Prostate gland (tissue), 2 donors: Measurements from ENCODE around the gene PPIL3. TPM values are rescaled to one million over a fixed set of nuclear protein-coding genes. Genes with fewer than 3 reads are reported as not detected.

Experiments
- DNase-seq: peaks from one replicate; pipeline ENCODE4 v3.0.0-alpha.2; 2019; ENCODE audit warnings: low spot score
- H3K27ac ChIP-seq, 2 donors: fragments of 200-600 bp; sonication (generic); 2 replicates each; pipeline ENCODE4 v1.5.1; 2017 to 2019
- H3K27me3 ChIP-seq: fragments of 200-600 bp; sonication (generic); replicated peaks from 2 replicates; pipeline ENCODE4 v1.5.1; 2019; ENCODE audit not compliant: insufficient read depth
- H3K36me3 ChIP-seq, 2 donors: fragments of 200-600 bp; sonication (generic); 1 replicate in 1 of 2; 2 replicates in 1 of 2; pipeline versions ENCODE4 v1.5.1 to v1.8.1; 2017 to 2019
- H3K4me1 ChIP-seq: fragments of 200-600 bp; sonication (generic); replicated peaks from 2 replicates; pipeline ENCODE4 v1.5.1; 2019
- H3K4me3 ChIP-seq, 2 donors: fragments of 200-600 bp; sonication (generic); 2 replicates each; pipeline ENCODE4 v1.5.1; 2017 to 2019
- H3K9me3 ChIP-seq: fragments of 200-600 bp; sonication (generic); 2 replicates; pipeline ENCODE4 v1.5.1; 2017
- CTCF ChIP-seq, 4 experiments: fragments of 200-600 bp in 2 of 4; fragments of 450-650 bp in 2 of 4; sonication (generic) in 2 of 4; IDR thresholded peaks; 1 replicate in 3 of 4; 2 replicates in 1 of 4; pipeline ENCODE4 v1.5.1; 2016 to 2019; ENCODE audit warnings: antibody characterized with exemption in 4 of 4, mild to moderate bottlenecking in 2 of 4, moderate library complexity in 2 of 4
- POLR2A ChIP-seq: fragments of 450-650 bp; IDR thresholded peaks from one replicate; pipeline ENCODE4 v1.6.1; 2016; ENCODE audit warnings: antibody characterized with exemption, mild to moderate bottlenecking
- POLR2AphosphoS5 ChIP-seq: sonication (generic); formaldehyde crosslinking; IDR thresholded peaks from one replicate; pipeline ENCODE4 v1.6.1; 2017; ENCODE audit warnings: antibody characterized with exemption
- WGBS: methylation state at CpG from one replicate; pipeline ENCODE4 v1.1.5; 2018; 5-methylcytosine and 5-hydroxymethylcytosine counted together
- intact Hi-C: fragments of 100-400 bp; cut with DNase I; formaldehyde crosslinking; loops from one replicate; pipeline ENCODE4 v1.14.2; 2022
- total RNA-seq, 2 donors: library from RNA; depleted of rRNA; stranded (reverse); fragments of >200 nt; gene quantifications; one replicate each; pipeline ENCODE4 v1.1.0, GENCODE V29; 2016

The PPIL3 gene
- total RNA-seq, 2 donors from 2014 or later = 15.2 to 30.1 TPM

GRCh38 chr2:200864176-200865034 is 24.5 kb downstream of the PPIL3 start, which contains the start of gene CLK1:
TSS of gene CLK1 (minus strand) at chr2:200864658. CDS start at chr2:200861862, 2,796 bp downstream.
- Histone ChIP-seq H3K4me3 (peak within 1 kb of the TSS; percentile 87 to 90), H3K36me3 (peaks cover 0 to 2% of the 10 kb centered on the region in 2 donors), H3K4me1 (peaks cover 4% of the 10 kb centered on the region), H3K27me3 (no peaks in the 10 kb centered on the region), H3K9me3 (no peaks in the 10 kb centered on the region), H3K27ac (peak within 1 kb of the TSS; percentile 100)
- peak; percentile 95 for DNase-seq
- intact Hi-C loops = loop anchor here (2.0 kb wide), 1 partner anchor 54 kb away; the partner anchor contains the start of gene BZW1
- WGBS = under 1% methylated on average over 89 of the region's 89 CpGs
- TF ChIP-seq CTCF (IDR thresholded peaks at IDR 0.05) = peak in 1 of 4 experiments; percentile 5
- peak; percentile 99 for TF ChIP-seq POLR2A
- TF ChIP-seq POLR2AphosphoS5 = peak; percentile 100

- Histone ChIP-seq H3K4me3 (peak overlapping the region; percentile 87 to 90), H3K27ac (peak overlapping the region; percentile 100), H3K4me1 (peaks cover 5% of the 10 kb centered on the region), H3K36me3 (peaks cover 2 to 4% of the 10 kb centered on the region in 2 donors), H3K9me3 (no peaks in the 10 kb centered on the region), H3K27me3 (no peaks in the 10 kb centered on the region)
- under 1% methylated on average over 19 of the region's 19 CpGs for WGBS
- intact Hi-C loops = loop anchor here (2.0 kb wide), 1 partner anchor 53 kb away; the partner anchor contains the start of gene BZW1
- no peak for DNase-seq
- TF ChIP-seq CTCF (IDR thresholded peaks at IDR 0.05) (no peak), POLR2A (no peak), POLR2AphosphoS5 (no peak)
These were observed 25.1 kb downstream of the PPIL3 start for GRCh38 chr2:200863782-200864175.

- intact Hi-C loops = no loop called here
- H3K36me3 ChIP-seq = peaks cover 2 to 8% of the 10 kb centered on the region in 2 donors
- no peaks in the 10 kb centered on the region for H3K9me3 ChIP-seq
- H3K4me1 ChIP-seq = peaks cover 5% of the 10 kb centered on the region
- TF ChIP-seq POLR2A = peak; percentile 81
- peak; percentile 91 for TF ChIP-seq POLR2AphosphoS5
- no peak for TF ChIP-seq CTCF (IDR thresholded peaks at IDR 0.05)
- H3K4me3 ChIP-seq = peak overlapping the region; percentile 87 to 90
- 0% methylated on average over 13 of the region's 13 CpGs for WGBS
- peak overlapping the region; percentile 100 for H3K27ac ChIP-seq
- DNase-seq = peak; percentile 55
- H3K27me3 ChIP-seq = no peaks in the 10 kb centered on the region
These were observed 26.3 kb downstream of the PPIL3 start for GRCh38 chr2:200862532-200863000.

GRCh38 chr2:200861617-200862155 is 27.2 kb downstream of the PPIL3 start:
- 3% methylated on average over 4 of the region's 4 CpGs for WGBS
- Histone ChIP-seq H3K9me3 (no peaks in the 10 kb centered on the region), H3K27ac (peak overlapping the region; percentile 100), H3K4me1 (peaks cover 5% of the 10 kb centered on the region), H3K36me3 (peaks cover 2 to 15% of the 10 kb centered on the region in 2 donors), H3K4me3 (peak overlapping the region; percentile 87 to 90), H3K27me3 (no peaks in the 10 kb centered on the region)
- intact Hi-C loops = no loop called here
- no peak for DNase-seq
- TF ChIP-seq POLR2A (no peak), CTCF (IDR thresholded peaks at IDR 0.05) (no peak), POLR2AphosphoS5 (no peak)
